ENCODE data around the gene ZCCHC24.

GRCh38 chr10:79472449-79472848 is 27.0 kb upstream of the ZCCHC24 start:
- no peak for TF ChIP-seq CTCF (IDR thresholded peaks at IDR 0.05)
- no peak for TF ChIP-seq POLR2A (IDR thresholded peaks at IDR 0.05)
